Kidney epithelial cell (primary cell): ENCODE data around the gene RNF152. TPM values are rescaled to one million over a fixed set of nuclear protein-coding genes. Genes with fewer than 3 reads are reported as not detected.

ENCODE experiments used
- DNase-seq: peaks from one replicate; pipeline ENCODE4 v3.0.0-alpha.2; 2010; ENCODE audit warnings: low read depth
- H3K27me3 ChIP-seq: 2 replicates; pipeline ENCODE4 v1.6.0; 2011; ENCODE audit warnings: low read length; ENCODE audit not compliant: control insufficient read depth, insufficient read depth
- H3K36me3 ChIP-seq: 2 replicates; pipeline ENCODE4 v1.5.1; 2011; ENCODE audit warnings: low read length; ENCODE audit not compliant: control insufficient read depth, insufficient read depth
- H3K4me3 ChIP-seq: 2 replicates; pipeline ENCODE4 v1.5.1; 2011; ENCODE audit warnings: low read depth, mild to moderate bottlenecking, control low read depth, low read length
- CTCF ChIP-seq: IDR thresholded peaks from 2 replicates; pipeline ENCODE4 v1.5.1; 2011; ENCODE audit warnings: mild to moderate bottlenecking, moderate library complexity, low read length, control low read depth, inconsistent platforms; ENCODE audit not compliant: insufficient read depth, poor library complexity, severe bottlenecking
- total RNA-seq: library from RNA; depleted of rRNA; stranded (reverse); fragments of >200 nt; gene quantifications from 2 replicates; pipeline ENCODE4 v1.2.3, GENCODE V29; 2015

RNF152 gene
- total RNA-seq, 1 donor from 2014 or later, result 10.2 TPM

GRCh38 chr18:61865466-61866175 is 27.2 kb downstream of the RNF152 start:
- DNase-seq, result no peak
- TF ChIP-seq CTCF, result no peak
- Histone ChIP-seq H3K4me3 (no peak overlapping the region), H3K36me3 (no peaks in the 10 kb centered on the region), H3K27me3 (no peaks in the 10 kb centered on the region)

- H3K36me3 ChIP-seq, result no peaks in the 10 kb centered on the region
- H3K27me3 ChIP-seq, result no peaks in the 10 kb centered on the region
- no peak for TF ChIP-seq CTCF
- DNase-seq, result no peak
- H3K4me3 ChIP-seq, result no peak overlapping the region
Observed at GRCh38 chr18:61861372-61861771, 31.4 kb downstream of the RNF152 start.

- TF ChIP-seq CTCF, result no peak
- no peaks in the 10 kb centered on the region for H3K27me3 ChIP-seq
- no peak overlapping the region for H3K4me3 ChIP-seq
- DNase-seq, result no peak
- H3K36me3 ChIP-seq, result no peaks in the 10 kb centered on the region
Observed at GRCh38 chr18:61860302-61860701, 32.5 kb downstream of the RNF152 start.

- no peaks in the 10 kb centered on the region for H3K27me3 ChIP-seq
- H3K36me3 ChIP-seq, result no peaks in the 10 kb centered on the region
- DNase-seq, result no peak
- H3K4me3 ChIP-seq, result no peak overlapping the region
- no peak for TF ChIP-seq CTCF
Observed at GRCh38 chr18:61859113-61859512, 33.7 kb downstream of the RNF152 start.

GRCh38 chr18:61856678-61857077 is 36.1 kb downstream of the RNF152 start:
- H3K36me3 ChIP-seq, result no peaks in the 10 kb centered on the region
- no peak for TF ChIP-seq CTCF
- H3K27me3 ChIP-seq, result no peaks in the 10 kb centered on the region
- DNase-seq, result no peak
- no peak overlapping the region for H3K4me3 ChIP-seq
